ENCODE data around the gene KIF1A. TPM values are rescaled to one million over a fixed set of nuclear protein-coding genes. Genes with fewer than 3 reads are reported as not detected.

KIF1A gene
- total and polyA plus RNA-seq, 2 of the 8 experiments (the other 6 are each of a cell fraction or from before 2014, with no cell fraction given), result 61.3 to 281 TPM

DNA sequence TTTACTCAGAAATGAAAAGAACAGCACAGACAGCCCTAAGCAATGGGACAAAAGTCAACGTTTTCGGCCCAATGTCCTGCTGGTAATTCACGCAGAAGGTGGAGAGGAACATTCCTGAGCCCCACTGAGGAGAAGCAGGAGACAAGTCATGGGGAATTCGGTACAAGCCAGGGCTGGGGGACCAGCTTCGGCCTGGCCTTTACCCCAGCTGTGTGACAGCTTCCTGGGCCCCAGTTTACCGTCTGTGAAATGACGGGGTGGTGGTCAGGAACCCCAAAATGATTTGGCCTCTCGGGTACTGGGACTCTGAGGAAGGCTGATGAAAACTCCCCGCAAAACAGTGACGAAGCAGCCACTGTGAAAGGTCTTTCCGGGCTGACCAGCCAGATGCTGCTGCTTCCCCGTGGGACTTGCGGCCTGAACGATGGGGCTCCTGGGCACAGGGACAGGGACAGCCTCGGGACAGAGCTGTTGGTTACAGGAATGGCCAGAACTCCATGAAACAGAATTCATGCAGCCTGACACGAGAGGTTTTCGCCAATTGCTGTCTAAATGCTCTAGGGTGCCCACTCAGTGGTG, 21.6 kb downstream of the KIF1A start:
- H4K5ac ChIP-seq (ENCODE audit: insufficient read length, low read depth, low read length), result no peak overlapping the region
- no peak overlapping the region; the same call in 1 of the 2 replicates for H3K27ac ChIP-seq (ENCODE audit: low read depth, low read length)
- no peak overlapping the region for H3K4me2 ChIP-seq (ENCODE audit: insufficient read depth in 1 of 2, low read depth in 2 of 2, low read length in 2 of 2)
- no peak overlapping the region for H4K8ac ChIP-seq (ENCODE audit: extremely low read depth, insufficient read depth, low read length)
- peaks cover 19 to 50% (median 33%) of the 10 kb centered on the region in 4 experiments; a peak in 7 of 8 replicates for H3K36me3 ChIP-seq (ENCODE audit: control insufficient read depth in 2 of 4, insufficient read depth in 4 of 4, low read length in 3 of 4)
- H2BK120ac ChIP-seq (replicated peaks; ENCODE audit: low read depth, low read length), result no peak overlapping the region
- WGBS, 2 experiments (ENCODE audit: extremely low coverage in 1 of 2, insufficient coverage in 1 of 2, insufficient read length in 1 of 2, insufficient replicate concordance in 2 of 2, low coverage in 1 of 2, low lambda C conversion rate in 2 of 2, missing lambda C conversion rate in 1 of 2), result 92% methylated on average over 17 of the region's 17 CpGs; no CpG with 5 or more reads in 1 of the 2 experiments
- H3K4ac ChIP-seq (replicated peaks; ENCODE audit: insufficient read length, low read depth, low read length), result no peak overlapping the region
- H2BK5ac ChIP-seq (ENCODE audit: low read depth, low read length), result no peak overlapping the region
- DNase-seq (ENCODE audit: low read depth in 1 of 2, low spot score in 2 of 2) (no peak), FAIRE-seq (no peak)
- peaks cover 44% of the 10 kb centered on the region in 2 experiments for H4K20me1 ChIP-seq (replicated peaks in 1 of 2; ENCODE audit: control insufficient read depth in 1 of 2, insufficient read depth in 2 of 2, low read length in 2 of 2)
- H2AK5ac ChIP-seq (ENCODE audit: low read depth, low read length), result no peak overlapping the region
- no peak overlapping the region for H3K56ac ChIP-seq (replicated peaks; ENCODE audit: insufficient read length, low read depth, low read length)
- POLR2A ChIA-PET (ENCODE audit: partially characterized antibody), result interaction anchor here (0.7 to 18.0 kb wide), 7 partner anchors 10 to 27 kb away, joined by 3 to 291 read pairs (median 8); partner anchors contain the start of gene KIF1A
- H3K4me1 ChIP-seq (replicated peaks in 1 of 4; ENCODE audit: control insufficient read depth in 3 of 4, insufficient read depth in 4 of 4, low read length in 3 of 4), result peaks cover 0 to 3% (median 2%) of the 10 kb centered on the region in 4 experiments; a peak in 3 of 7 replicates
- H4K91ac ChIP-seq (replicated peaks; ENCODE audit: insufficient read length, low read length), result no peak overlapping the region
- H3K4me3 ChIP-seq (ENCODE audit: extremely low read depth in 1 of 4, insufficient read depth in 2 of 4, low read depth in 3 of 4, low read length in 4 of 4), result no peak overlapping the region
- no peak overlapping the region for H2AFZ ChIP-seq (ENCODE audit: low read length)
- H3K18ac ChIP-seq (ENCODE audit: extremely low read depth, low read length), result no peak overlapping the region
- H3K9ac ChIP-seq (replicated peaks in 1 of 4; ENCODE audit: extremely low read depth in 1 of 4, low read depth in 3 of 4, low read length in 3 of 4), result no peak overlapping the region
- H2BK15ac ChIP-seq (ENCODE audit: low read length), result no peak overlapping the region
- TF ChIP-seq CREB1 (IDR thresholded peaks at IDR 0.05) (no peak), RFX5 (IDR thresholded peaks at IDR 0.05; ENCODE audit: borderline replicate concordance, low read depth, low read length) (no peak), GABPA (IDR thresholded peaks at IDR 0.05; ENCODE audit: borderline replicate concordance, insufficient read depth, low read length) (no peak)
- no peaks in the 10 kb centered on the region; the same call in 1 of the 2 replicates for H3K23me2 ChIP-seq (ENCODE audit: low read depth, low read length)
- H2BK12ac ChIP-seq (ENCODE audit: low read depth, low read length), result no peak overlapping the region
- no peaks in the 10 kb centered on the region for H3K27me3 ChIP-seq (replicated peaks in 1 of 4; ENCODE audit: control insufficient read depth in 3 of 4, extremely low read depth in 1 of 4, insufficient read depth in 3 of 4, low read length in 3 of 4)
- no peak overlapping the region for H2BK20ac ChIP-seq (ENCODE audit: low read length)
- H3K9me3 ChIP-seq (ENCODE audit: insufficient read depth in 2 of 2, low read depth in 1 of 2, low read length in 1 of 2), result no peaks in the 10 kb centered on the region; a peak in 1 of 4 replicates
- H3K23ac ChIP-seq (ENCODE audit: insufficient read length), result no peak overlapping the region
- CTCF ChIA-PET (ENCODE audit: partially characterized antibody), result interaction anchor here (0.9 to 2.0 kb wide), 4 partner anchors 11 to 42 kb away, joined by 3 to 5 read pairs (median 3); no protein-coding TSS in a partner anchor
- H3K79me1 ChIP-seq (ENCODE audit: low read depth, low read length), result peaks cover 30% of the 10 kb centered on the region
- peaks cover 17 to 100% of the 10 kb centered on the region in 2 experiments for H3K79me2 ChIP-seq (ENCODE audit: control insufficient read depth in 1 of 2, insufficient read depth in 2 of 2, low read length in 2 of 2)
- H3K14ac ChIP-seq (ENCODE audit: insufficient read length), result no peak overlapping the region
